Hepatocyte (in vitro differentiated cells): Measurements from ENCODE around the gene WHRN. TPM values are rescaled to one million over a fixed set of nuclear protein-coding genes. Genes with fewer than 3 reads are reported as not detected.

Source experiments
- DNase-seq: peaks from one replicate; pipeline ENCODE4 v3.0.0-alpha.2; 2016; ENCODE audit warnings: low spot score
- H2AFZ ChIP-seq: fragments of 200-600 bp; sonication (generic); 2 replicates; pipeline ENCODE4 v1.6.0; 2016; ENCODE audit warnings: antibody characterized with exemption, mild to moderate bottlenecking
- H3K27ac ChIP-seq: fragments of 200-600 bp; sonication (generic); 2 replicates; pipeline ENCODE4 v1.5.1; 2016; ENCODE audit warnings: mild to moderate bottlenecking
- H3K27me3 ChIP-seq: fragments of 200-600 bp; sonication (generic); 2 replicates; pipeline ENCODE4 v1.6.1; 2016
- H3K36me3 ChIP-seq: fragments of 200-600 bp; sonication (generic); replicated peaks from 2 replicates; pipeline ENCODE4 v1.5.1; 2016; ENCODE audit warnings: low read depth; ENCODE audit not compliant: insufficient read depth
- H3K4me1 ChIP-seq: fragments of 200-600 bp; sonication (generic); 2 replicates; pipeline ENCODE4 v1.5.1; 2016; ENCODE audit warnings: mild to moderate bottlenecking, moderate library complexity; ENCODE audit not compliant: insufficient read depth
- H3K4me2 ChIP-seq: fragments of 200-600 bp; sonication (generic); 2 replicates; pipeline ENCODE4 v1.6.0; 2016
- H3K4me3 ChIP-seq: fragments of 200-600 bp; sonication (generic); 2 replicates; pipeline ENCODE4 v1.5.1; 2016; ENCODE audit warnings: mild to moderate bottlenecking
- H3K79me2 ChIP-seq: fragments of 200-600 bp; sonication (generic); 2 replicates; pipeline ENCODE4 v1.6.0; 2017; ENCODE audit warnings: mild to moderate bottlenecking
- H3K9me2 ChIP-seq: fragments of 200-600 bp; sonication (generic); replicated peaks from 2 replicates; pipeline ENCODE4 v1.6.0; 2017; ENCODE audit warnings: mild to moderate bottlenecking; ENCODE audit not compliant: insufficient read depth
- H3K9me3 ChIP-seq: fragments of 200-600 bp; sonication (generic); 2 replicates; pipeline ENCODE4 v1.5.1; 2016; ENCODE audit warnings: low read depth, mild to moderate bottlenecking
- H4K20me1 ChIP-seq: fragments of 200-600 bp; sonication (generic); 2 replicates; pipeline ENCODE4 v1.6.0; 2016; ENCODE audit warnings: mild to moderate bottlenecking; ENCODE audit not compliant: insufficient read depth, poor library complexity, severe bottlenecking
- EZH2 ChIP-seq: fragments of 200-600 bp; sonication (generic); IDR thresholded peaks from 2 replicates; pipeline ENCODE4 v1.6.1; 2016; ENCODE audit warnings: antibody characterized with exemption, mild to moderate bottlenecking, borderline replicate concordance
- EZH2phosphoT487 ChIP-seq: fragments of 200-600 bp; sonication (generic); IDR thresholded peaks from one replicate; pipeline ENCODE4 v1.6.1; 2018; ENCODE audit warnings: antibody characterized with exemption, mild to moderate bottlenecking, low read depth, moderate library complexity; ENCODE audit not compliant: unreplicated experiment, severe bottlenecking
- WGBS: methylation state at CpG from one replicate; pipeline ENCODE4 v1.1.6; 2016; ENCODE audit warnings: low lambda C conversion rate; ENCODE audit errors: missing lambda C conversion rate; 5-methylcytosine and 5-hydroxymethylcytosine counted together
- polyA plus RNA-seq: library from polyadenylated mRNA; unstranded; fragments of >200 nt; fragmentation: Nextera tagmentation; extraction: Ambion mirVana; gene quantifications from 2 replicates; pipeline ENCODE4 v1.2.1, GENCODE V29; 2016
- total RNA-seq: library from RNA; depleted of rRNA; stranded (reverse); fragments of >200 nt; gene quantifications from 2 replicates; pipeline ENCODE4 v1.2.3, GENCODE V29; 2014
- TF ChIP-seq, protein P1 (sequence below): fragments of 200-600 bp; sonication (generic); IDR thresholded peaks from 2 replicates; pipeline ENCODE4 v1.5.1; 2016; ENCODE audit warnings: antibody characterized with exemption, mild to moderate bottlenecking; ENCODE audit not compliant: poor library complexity

WHRN gene
- total and polyA plus RNA-seq, 2 experiments from 2014 or later = 3.2 to 6.6 TPM

- Histone ChIP-seq H3K9me2 (no peaks in the 10 kb centered on the region), H3K27ac (no peak overlapping the region), H3K36me3 (no peaks in the 10 kb centered on the region), H2AFZ (no peak overlapping the region), H3K4me3 (no peak overlapping the region), H3K9me3 (no peaks in the 10 kb centered on the region), H3K79me2 (no peaks in the 10 kb centered on the region), H4K20me1 (no peaks in the 10 kb centered on the region), H3K4me1 (no peaks in the 10 kb centered on the region), H3K27me3 (no peaks in the 10 kb centered on the region), H3K4me2 (no peak overlapping the region)
- TF ChIP-seq EZH2phosphoT487 (no peak), EZH2 (no peak)
- TF ChIP-seq, protein P1, sequence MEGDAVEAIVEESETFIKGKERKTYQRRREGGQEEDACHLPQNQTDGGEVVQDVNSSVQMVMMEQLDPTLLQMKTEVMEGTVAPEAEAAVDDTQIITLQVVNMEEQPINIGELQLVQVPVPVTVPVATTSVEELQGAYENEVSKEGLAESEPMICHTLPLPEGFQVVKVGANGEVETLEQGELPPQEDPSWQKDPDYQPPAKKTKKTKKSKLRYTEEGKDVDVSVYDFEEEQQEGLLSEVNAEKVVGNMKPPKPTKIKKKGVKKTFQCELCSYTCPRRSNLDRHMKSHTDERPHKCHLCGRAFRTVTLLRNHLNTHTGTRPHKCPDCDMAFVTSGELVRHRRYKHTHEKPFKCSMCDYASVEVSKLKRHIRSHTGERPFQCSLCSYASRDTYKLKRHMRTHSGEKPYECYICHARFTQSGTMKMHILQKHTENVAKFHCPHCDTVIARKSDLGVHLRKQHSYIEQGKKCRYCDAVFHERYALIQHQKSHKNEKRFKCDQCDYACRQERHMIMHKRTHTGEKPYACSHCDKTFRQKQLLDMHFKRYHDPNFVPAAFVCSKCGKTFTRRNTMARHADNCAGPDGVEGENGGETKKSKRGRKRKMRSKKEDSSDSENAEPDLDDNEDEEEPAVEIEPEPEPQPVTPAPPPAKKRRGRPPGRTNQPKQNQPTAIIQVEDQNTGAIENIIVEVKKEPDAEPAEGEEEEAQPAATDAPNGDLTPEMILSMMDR = no peak
- no peak for DNase-seq
- 97% methylated on average over 16 of the region's 16 CpGs for WGBS
Measured at GRCh38 chr9:114469091-114469853, 36.0 kb downstream of the WHRN start.

DNA sequence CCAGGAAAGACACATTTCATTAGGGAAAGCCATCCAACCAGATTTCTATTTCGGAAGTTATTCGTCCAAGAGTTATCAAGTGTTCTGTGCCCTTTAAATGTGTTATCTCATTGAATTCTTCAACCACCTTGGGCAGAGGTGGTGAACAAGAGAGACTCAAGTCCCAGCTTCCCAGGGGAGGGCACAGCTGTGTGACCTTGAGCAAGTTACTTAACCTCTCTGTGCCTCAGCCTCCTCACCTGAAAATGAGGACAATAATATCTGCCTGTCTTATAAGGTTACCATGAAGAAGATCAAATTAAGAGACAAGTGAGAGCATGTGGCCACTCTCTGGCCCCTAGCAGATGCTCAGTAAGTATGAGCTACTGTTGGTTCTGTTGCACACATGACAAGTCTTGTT is 37.4 kb downstream of the WHRN start:
- H3K27ac ChIP-seq = no peak overlapping the region
- H3K9me3 ChIP-seq = no peaks in the 10 kb centered on the region
- H3K36me3 ChIP-seq = no peaks in the 10 kb centered on the region
- WGBS = 96% methylated on average over 2 of the region's 2 CpGs
- no peaks in the 10 kb centered on the region for H3K4me1 ChIP-seq
- H3K4me2 ChIP-seq = no peak overlapping the region
- H2AFZ ChIP-seq = no peak overlapping the region
- H3K27me3 ChIP-seq = no peaks in the 10 kb centered on the region
- TF ChIP-seq EZH2 (no peak), EZH2phosphoT487 (no peak)
- TF ChIP-seq, protein P1 = no peak
- no peaks in the 10 kb centered on the region for H3K79me2 ChIP-seq
- DNase-seq = no peak
- H4K20me1 ChIP-seq = no peaks in the 10 kb centered on the region
- no peak overlapping the region for H3K4me3 ChIP-seq
- no peaks in the 10 kb centered on the region for H3K9me2 ChIP-seq

DNA sequence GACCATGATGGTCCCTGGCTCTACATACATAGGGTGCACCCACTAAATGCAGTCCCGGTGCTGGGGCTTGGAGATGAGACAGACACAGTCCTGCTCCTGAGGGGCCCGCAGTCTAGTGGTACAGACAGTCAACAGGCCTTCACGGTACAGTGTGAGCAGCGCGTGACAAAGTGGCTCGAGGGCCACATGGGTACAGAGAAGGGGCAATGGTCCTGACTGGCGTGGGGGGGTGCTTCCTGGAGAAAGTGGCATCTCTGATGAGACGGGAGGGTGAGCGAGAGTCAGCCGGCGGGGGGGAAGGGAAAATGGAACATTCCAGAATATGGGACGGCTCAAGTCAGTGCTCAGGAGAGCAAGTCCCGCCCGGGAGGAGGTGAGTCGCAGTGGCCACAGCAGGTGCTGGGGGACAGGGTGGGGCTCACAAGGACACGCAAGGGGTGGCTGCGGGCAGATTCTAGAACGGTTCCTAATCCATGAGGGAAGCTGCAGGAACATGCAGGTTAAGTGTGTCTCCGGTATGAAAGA is 38.0 kb downstream of the WHRN start:
- Histone ChIP-seq H3K79me2 (no peaks in the 10 kb centered on the region), H3K9me3 (no peaks in the 10 kb centered on the region), H4K20me1 (no peaks in the 10 kb centered on the region), H3K4me1 (no peaks in the 10 kb centered on the region), H3K4me2 (no peak overlapping the region), H3K9me2 (no peaks in the 10 kb centered on the region), H3K27ac (no peak overlapping the region), H2AFZ (no peak overlapping the region), H3K27me3 (no peaks in the 10 kb centered on the region), H3K4me3 (no peak overlapping the region), H3K36me3 (no peaks in the 10 kb centered on the region)
- TF ChIP-seq EZH2phosphoT487 (no peak), EZH2 (no peak)
- TF ChIP-seq, protein P1 = no peak
- no peak for DNase-seq
- WGBS = 90% methylated on average over 19 of the region's 19 CpGs
